ENCODE data around the gene ZNF532. TPM values are rescaled to one million over a fixed set of nuclear protein-coding genes. Genes with fewer than 3 reads are reported as not detected.

The ZNF532 gene
- total RNA-seq, 1 donor, result 49.6 TPM

GRCh38 chr18:58902961-58903360 is 38.3 kb downstream of the ZNF532 start:
- peaks cover 10% of the 10 kb centered on the region for H4K20me1 ChIP-seq (ENCODE audit: insufficient read depth, low read length)
- no peak overlapping the region for H3K4me2 ChIP-seq (ENCODE audit: insufficient read depth, low read length)
- H3K4me3 ChIP-seq (ENCODE audit: insufficient read depth, low read length), result no peak overlapping the region
- H3K9me3 ChIP-seq (ENCODE audit: low read depth, low read length), result no peaks in the 10 kb centered on the region
- no peak for DNase-seq (ENCODE audit: insufficient read length, low spot score, missing footprints)
- H2AFZ ChIP-seq (ENCODE audit: low read length), result no peak overlapping the region
- peaks cover 3% of the 10 kb centered on the region for H3K4me1 ChIP-seq (ENCODE audit: insufficient read depth, low read length)
- H3K36me3 ChIP-seq (ENCODE audit: insufficient read depth, low read length), result peaks cover 22% of the 10 kb centered on the region
- H3K27me3 ChIP-seq (ENCODE audit: insufficient read depth, low read length), result no peaks in the 10 kb centered on the region
- H3K27ac ChIP-seq (ENCODE audit: low read depth, low read length), result no peak overlapping the region
- no peak for TF ChIP-seq CTCF (IDR thresholded peaks at IDR 0.05; ENCODE audit: extremely low read depth, low read depth, low read length)
- H3K79me2 ChIP-seq (ENCODE audit: insufficient read depth, low read length), result peaks cover 75% of the 10 kb centered on the region

GRCh38 chr18:58903533-58903932 is 38.9 kb downstream of the ZNF532 start:
- H3K27me3 ChIP-seq (ENCODE audit: insufficient read depth, low read length), result no peaks in the 10 kb centered on the region
- DNase-seq (ENCODE audit: insufficient read length, low spot score, missing footprints), result no peak
- no peak for TF ChIP-seq CTCF (IDR thresholded peaks at IDR 0.05; ENCODE audit: extremely low read depth, low read depth, low read length)
- H3K27ac ChIP-seq (ENCODE audit: low read depth, low read length), result no peak overlapping the region
- H3K4me1 ChIP-seq (ENCODE audit: insufficient read depth, low read length), result peaks cover 3% of the 10 kb centered on the region
- peaks cover 73% of the 10 kb centered on the region for H3K79me2 ChIP-seq (ENCODE audit: insufficient read depth, low read length)
- peaks cover 10% of the 10 kb centered on the region for H4K20me1 ChIP-seq (ENCODE audit: insufficient read depth, low read length)
- no peaks in the 10 kb centered on the region for H3K9me3 ChIP-seq (ENCODE audit: low read depth, low read length)
- H3K4me3 ChIP-seq (ENCODE audit: insufficient read depth, low read length), result no peak overlapping the region
- H3K36me3 ChIP-seq (ENCODE audit: insufficient read depth, low read length), result peaks cover 21% of the 10 kb centered on the region
- H3K4me2 ChIP-seq (ENCODE audit: insufficient read depth, low read length), result no peak overlapping the region
- H2AFZ ChIP-seq (ENCODE audit: low read length), result no peak overlapping the region

DNA sequence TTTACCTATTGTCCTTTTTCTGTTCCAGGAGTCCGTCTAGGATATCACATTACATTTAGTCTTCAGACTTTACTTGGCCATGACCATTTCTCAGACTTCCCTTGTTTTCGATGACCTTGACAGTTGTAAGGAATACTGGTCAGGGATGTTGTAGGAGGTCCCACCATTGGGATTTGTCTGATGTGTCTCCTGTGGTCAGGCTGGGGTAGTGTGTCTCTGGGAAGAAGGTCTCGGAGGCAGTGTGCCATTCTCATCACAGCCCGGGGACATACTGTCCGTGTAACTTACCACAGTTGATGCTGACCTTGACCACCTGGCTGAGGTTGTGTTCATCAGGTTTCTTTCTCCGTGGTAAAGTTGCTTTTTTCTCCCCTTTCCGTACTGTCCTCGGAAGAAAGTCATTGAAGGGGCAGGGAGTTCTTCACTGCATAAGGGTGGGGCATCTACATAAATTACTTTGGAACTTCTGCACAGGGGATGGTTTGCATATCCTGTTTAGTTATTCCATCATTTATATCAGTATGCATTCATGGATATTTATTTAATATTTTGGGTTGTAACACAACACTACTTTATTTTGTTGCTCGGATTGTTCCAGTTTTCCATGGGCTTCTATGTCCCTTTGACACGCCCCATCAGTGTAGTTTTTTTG is 41.2 kb downstream of the ZNF532 start:
- Histone ChIP-seq H2AFZ (ENCODE audit: low read length) (no peak overlapping the region), H3K27ac (ENCODE audit: low read depth, low read length) (no peak overlapping the region), H3K36me3 (ENCODE audit: insufficient read depth, low read length) (peaks cover 10% of the 10 kb centered on the region), H3K4me3 (ENCODE audit: insufficient read depth, low read length) (no peak overlapping the region), H3K79me2 (ENCODE audit: insufficient read depth, low read length) (peaks cover 76% of the 10 kb centered on the region), H3K9me3 (ENCODE audit: low read depth, low read length) (no peaks in the 10 kb centered on the region), H3K4me1 (ENCODE audit: insufficient read depth, low read length) (peaks cover 3% of the 10 kb centered on the region), H3K27me3 (ENCODE audit: insufficient read depth, low read length) (no peaks in the 10 kb centered on the region), H4K20me1 (ENCODE audit: insufficient read depth, low read length) (peaks cover 10% of the 10 kb centered on the region), H3K4me2 (ENCODE audit: insufficient read depth, low read length) (no peak overlapping the region)
- no peak for DNase-seq (ENCODE audit: insufficient read length, low spot score, missing footprints)
- TF ChIP-seq CTCF (IDR thresholded peaks at IDR 0.05; ENCODE audit: extremely low read depth, low read depth, low read length), result no peak

- H3K4me3 ChIP-seq (ENCODE audit: insufficient read depth, low read length), result no peak overlapping the region
- no peak overlapping the region for H2AFZ ChIP-seq (ENCODE audit: low read length)
- peaks cover 79% of the 10 kb centered on the region for H3K79me2 ChIP-seq (ENCODE audit: insufficient read depth, low read length)
- no peak for DNase-seq (ENCODE audit: insufficient read length, low spot score, missing footprints)
- no peak overlapping the region for H3K4me2 ChIP-seq (ENCODE audit: insufficient read depth, low read length)
- TF ChIP-seq CTCF (IDR thresholded peaks at IDR 0.05; ENCODE audit: extremely low read depth, low read depth, low read length), result no peak
- no peak overlapping the region for H3K27ac ChIP-seq (ENCODE audit: low read depth, low read length)
- peaks cover 10% of the 10 kb centered on the region for H4K20me1 ChIP-seq (ENCODE audit: insufficient read depth, low read length)
- no peaks in the 10 kb centered on the region for H3K9me3 ChIP-seq (ENCODE audit: low read depth, low read length)
- no peaks in the 10 kb centered on the region for H3K27me3 ChIP-seq (ENCODE audit: insufficient read depth, low read length)
- peaks cover 19% of the 10 kb centered on the region for H3K4me1 ChIP-seq (ENCODE audit: insufficient read depth, low read length)
- no peaks in the 10 kb centered on the region for H3K36me3 ChIP-seq (ENCODE audit: insufficient read depth, low read length)
These were observed 43.3 kb downstream of the ZNF532 start for GRCh38 chr18:58908006-58908405.

All from osteoblast (primary cell).